Body of pancreas (tissue), 4 donors: Measurements from ENCODE around the gene NRG3. TPM values are rescaled to one million over a fixed set of nuclear protein-coding genes. Genes with fewer than 3 reads are reported as not detected.
"Not testable (repeated sequence)": the region's sequence is repeated elsewhere in the genome, so short reads cannot be mapped to it uniquely, and the experiment has no call there.

Experiments used
- ATAC-seq: fragments of 150-250 bp; one replicate; pipeline ENCODE4 v1.9.1; 2016
- DNase-seq, 4 donors: peaks; one replicate each; pipeline ENCODE4 v3.0.0-alpha.2; 2019
- H3K27ac ChIP-seq, 4 donors: fragments of 200-600 bp; sonication (generic); 1 replicate in 3 of 4; 2 replicates in 1 of 4; pipeline versions ENCODE4 v1.5.1 to v1.6.1; 2016 to 2019; ENCODE audit warnings: mild to moderate bottlenecking in 1 of 4, mixed read lengths in 1 of 4, moderate library complexity in 1 of 4
- H3K27me3 ChIP-seq, 2 donors: fragments of 200-600 bp; sonication (generic); one replicate each; pipeline ENCODE4 v1.6.0; 2016; ENCODE audit warnings: mild to moderate bottlenecking in 1 of 2
- H3K36me3 ChIP-seq, 2 donors: fragments of 200-600 bp; sonication (generic); replicated peaks in 1 of 2; 2 replicates each; pipeline ENCODE4 v1.5.1; 2016; ENCODE audit warnings: low read depth in 2 of 2; ENCODE audit not compliant: insufficient read depth in 1 of 2
- H3K4me1 ChIP-seq: fragments of 200-600 bp; sonication (generic); one replicate; pipeline ENCODE4 v1.6.0; 2016
- H3K4me3 ChIP-seq, 2 donors: fragments of 200-600 bp; sonication (generic); 1 replicate in 1 of 2; 2 replicates in 1 of 2; pipeline ENCODE4 v1.5.1; 2016 to 2019
- H3K9me3 ChIP-seq, 3 donors: fragments of 200-600 bp; sonication (generic); 1 replicate in 2 of 3; 2 replicates in 1 of 3; pipeline ENCODE4 v1.5.1; 2016
- POLR2A ChIP-seq, 3 donors: fragments of 450-650 bp; IDR thresholded peaks; one replicate each; pipeline ENCODE4 v1.6.1; 2016; ENCODE audit warnings: antibody characterized with exemption in 3 of 3, mild to moderate bottlenecking in 2 of 3
- WGBS, 2 donors: methylation state at CpG; one replicate each; pipeline ENCODE4 v1.1.5; 2017; 5-methylcytosine and 5-hydroxymethylcytosine counted together
- intact Hi-C: fragments of 100-400 bp; cut with DNase I; formaldehyde crosslinking; loops from one replicate; pipeline ENCODE4 v1.15.1; 2023
- total RNA-seq, 2 donors: library from RNA; depleted of rRNA; stranded (reverse); fragments of >200 nt; gene quantifications; one replicate each; pipeline ENCODE4 v1.1.0, GENCODE V29; 2016
- TF ChIP-seq, protein P1 (sequence below), 7 experiments: fragments of 450-650 bp in 4 of 7; fragments of 200-600 bp in 3 of 7; sonication (generic) in 3 of 7; IDR thresholded peaks; one replicate each; pipeline ENCODE4 v1.5.1; 2016 to 2019; ENCODE audit warnings: antibody characterized with exemption in 7 of 7

NRG3 gene
- total RNA-seq, 2 donors from 2014 or later: 0.26 TPM; not detected in 1

GRCh38 chr10:82335831-82336230 lies 460.8 kb downstream of the NRG3 start:
- intact Hi-C loops: no loop called here
- H3K36me3 ChIP-seq: no peaks in the 10 kb centered on the region
- no peaks in the 10 kb centered on the region for H3K27me3 ChIP-seq
- DNase-seq: no peak
- TF ChIP-seq, protein P1, sequence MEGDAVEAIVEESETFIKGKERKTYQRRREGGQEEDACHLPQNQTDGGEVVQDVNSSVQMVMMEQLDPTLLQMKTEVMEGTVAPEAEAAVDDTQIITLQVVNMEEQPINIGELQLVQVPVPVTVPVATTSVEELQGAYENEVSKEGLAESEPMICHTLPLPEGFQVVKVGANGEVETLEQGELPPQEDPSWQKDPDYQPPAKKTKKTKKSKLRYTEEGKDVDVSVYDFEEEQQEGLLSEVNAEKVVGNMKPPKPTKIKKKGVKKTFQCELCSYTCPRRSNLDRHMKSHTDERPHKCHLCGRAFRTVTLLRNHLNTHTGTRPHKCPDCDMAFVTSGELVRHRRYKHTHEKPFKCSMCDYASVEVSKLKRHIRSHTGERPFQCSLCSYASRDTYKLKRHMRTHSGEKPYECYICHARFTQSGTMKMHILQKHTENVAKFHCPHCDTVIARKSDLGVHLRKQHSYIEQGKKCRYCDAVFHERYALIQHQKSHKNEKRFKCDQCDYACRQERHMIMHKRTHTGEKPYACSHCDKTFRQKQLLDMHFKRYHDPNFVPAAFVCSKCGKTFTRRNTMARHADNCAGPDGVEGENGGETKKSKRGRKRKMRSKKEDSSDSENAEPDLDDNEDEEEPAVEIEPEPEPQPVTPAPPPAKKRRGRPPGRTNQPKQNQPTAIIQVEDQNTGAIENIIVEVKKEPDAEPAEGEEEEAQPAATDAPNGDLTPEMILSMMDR (IDR thresholded peaks at IDR 0.05): no peak
- no peak for TF ChIP-seq POLR2A (IDR thresholded peaks at IDR 0.05)
- no peak overlapping the region for H3K4me3 ChIP-seq
- ATAC-seq: no peak
- H3K9me3 ChIP-seq: no peaks in the 10 kb centered on the region
- 88% methylated on average over 1 of the region's 1 CpG for WGBS, 2 donors
- H3K27ac ChIP-seq: no peak overlapping the region
- no peaks in the 10 kb centered on the region for H3K4me1 ChIP-seq

DNA sequence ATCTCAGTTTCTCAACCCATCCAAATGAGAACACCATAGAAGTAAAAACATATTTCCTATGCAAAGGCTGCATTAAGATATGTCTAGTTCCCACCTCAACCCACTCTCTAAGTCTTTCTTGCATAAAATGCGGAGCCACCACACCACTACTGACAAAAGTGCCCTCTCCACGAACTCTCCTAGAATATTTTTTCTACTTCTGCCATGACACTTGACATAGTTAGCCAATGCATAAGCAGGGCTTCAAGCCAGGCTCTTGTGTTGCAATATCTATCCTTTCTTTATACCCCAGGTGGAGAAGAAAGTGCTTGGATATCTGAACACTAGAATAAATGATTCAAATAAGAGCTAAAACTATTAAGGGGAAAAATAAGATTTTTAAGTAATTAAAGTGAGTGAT lies 465.2 kb downstream of the NRG3 start:
- DNase-seq (no peak), ATAC-seq (no peak)
- Histone ChIP-seq H3K27ac (no peak overlapping the region), H3K27me3 (no peaks in the 10 kb centered on the region), H3K4me1 (no peaks in the 10 kb centered on the region), H3K4me3 (no peak overlapping the region), H3K36me3 (no peaks in the 10 kb centered on the region), H3K9me3 (peaks cover 0 to 3% (median 0%) of the 10 kb centered on the region in 3 donors)
- TF ChIP-seq, protein P1 (IDR thresholded peaks at IDR 0.05): no peak
- TF ChIP-seq POLR2A (IDR thresholded peaks at IDR 0.05): no peak
- intact Hi-C loops: no loop called here
- 62 to 65% methylated on average over 2 of the region's 2 CpGs for WGBS, 2 donors

DNA sequence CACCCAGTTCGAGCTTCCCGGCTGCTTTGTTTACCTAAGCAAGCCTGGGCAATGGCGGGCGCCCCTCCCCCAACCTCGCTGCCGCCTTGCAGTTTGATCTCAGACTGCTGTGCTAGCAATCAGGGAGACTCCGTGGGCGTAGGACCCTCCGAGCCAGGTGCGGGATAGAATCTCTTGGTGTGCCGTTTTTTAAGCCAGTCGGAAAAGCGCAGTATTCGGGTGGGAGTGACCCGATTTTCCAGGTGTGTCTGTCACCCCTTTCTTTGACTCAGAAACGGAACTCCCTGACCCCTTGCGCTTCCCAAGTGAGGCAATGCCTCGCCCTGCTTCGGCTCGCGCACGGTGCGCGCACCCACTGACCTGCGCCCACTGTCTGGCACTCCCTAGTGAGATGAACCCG lies 474.6 kb downstream of the NRG3 start:
- intact Hi-C loops, DNase-seq, H3K4me1 ChIP-seq, ATAC-seq, H3K27ac ChIP-seq, H3K4me3 ChIP-seq, H3K36me3 ChIP-seq, H3K9me3 ChIP-seq, H3K27me3 ChIP-seq: not testable (repeated sequence)
- 80 to 84% methylated on average over 19 to 22 of the region's 26 CpGs for WGBS, 2 donors

- DNase-seq: no peak
- no peak for ATAC-seq
- Histone ChIP-seq H3K27ac (no peak overlapping the region), H3K27me3 (no peaks in the 10 kb centered on the region), H3K36me3 (no peaks in the 10 kb centered on the region), H3K4me3 (no peak overlapping the region), H3K4me1 (no peaks in the 10 kb centered on the region), H3K9me3 (no peaks in the 10 kb centered on the region)
- intact Hi-C loops: no loop called here
- TF ChIP-seq, protein P1 (IDR thresholded peaks at IDR 0.05): no peak
- TF ChIP-seq POLR2A (IDR thresholded peaks at IDR 0.05): no peak
- 81 to 85% methylated on average over 3 of the region's 3 CpGs for WGBS, 2 donors
Measured at GRCh38 chr10:82353381-82353780, 478.4 kb downstream of the NRG3 start.

DNA sequence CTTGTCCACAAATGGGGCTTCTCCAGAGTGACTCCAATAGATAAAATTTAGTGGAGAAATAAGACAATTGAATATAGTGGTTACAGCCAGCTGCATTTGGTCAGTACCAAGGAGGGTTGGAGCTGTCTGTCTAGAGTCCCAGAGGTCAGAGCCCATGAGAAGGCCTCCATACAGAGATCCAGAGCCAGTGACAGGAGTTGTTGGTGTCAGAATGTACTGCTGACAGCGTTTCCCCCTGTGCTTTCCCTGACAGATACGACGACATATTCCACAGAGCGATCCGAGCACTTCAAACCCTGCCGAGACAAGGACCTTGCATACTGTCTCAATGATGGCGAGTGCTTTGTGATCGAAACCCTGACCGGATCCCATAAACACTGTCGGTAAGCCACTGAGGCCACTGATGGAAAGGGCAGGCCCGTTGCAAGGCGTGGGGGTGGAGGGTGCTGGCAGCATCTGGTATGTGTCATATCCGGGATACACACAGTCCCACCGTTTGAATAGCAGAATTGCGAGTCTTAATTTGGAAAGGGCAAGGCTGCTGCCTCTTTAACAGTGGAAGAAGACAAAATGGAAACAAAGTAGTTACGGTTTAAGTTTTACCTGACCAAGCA lies 483.6 kb downstream of the NRG3 start:
- DNase-seq (no peak), ATAC-seq (no peak)
- WGBS, 2 donors: 79 to 83% methylated on average over 16 of the region's 16 CpGs

More for the DNA sequence above, 483.6 kb downstream of the NRG3 start:
- H3K36me3 ChIP-seq: no peaks in the 10 kb centered on the region
- intact Hi-C loops: no loop called here
- H3K4me3 ChIP-seq: no peak overlapping the region
- no peaks in the 10 kb centered on the region for H3K9me3 ChIP-seq
- H3K4me1 ChIP-seq: no peaks in the 10 kb centered on the region
- no peak overlapping the region for H3K27ac ChIP-seq
- H3K27me3 ChIP-seq: no peaks in the 10 kb centered on the region
- TF ChIP-seq, protein P1 (IDR thresholded peaks at IDR 0.05): no peak
- no peak for TF ChIP-seq POLR2A (IDR thresholded peaks at IDR 0.05)
